WTC11 (cell line): ENCODE measurements around the gene TFPI2. TPM values are rescaled to one million over a fixed set of nuclear protein-coding genes. Genes with fewer than 3 reads are reported as not detected.

Source experiments
- ATAC-seq: fragments of 200-7000 bp; cut with Tn5 transposase; 2 replicates; pipeline ENCODE4 v1.10.0; 2021; ENCODE audit warnings: mild to moderate bottlenecking, moderate library complexity
- CTCF ChIA-PET: fragments of 300-600 bp; sonication (Branson Sonifier 250); formaldehyde crosslinking; loops from one replicate; lab custom pipeline; 2021; ENCODE audit warnings: antibody characterized with exemption; lab: Charles Lee
- POLR2A ChIA-PET: fragments of 350-600 bp; sonication (Branson Sonifier 250); formaldehyde crosslinking; loops from one replicate; lab custom pipeline; 2021; ENCODE audit warnings: antibody characterized with exemption; lab: Charles Lee
- DNase-seq: peaks from one replicate; pipeline ENCODE4 v3.0.0; 2021; ENCODE audit warnings: low spot score
- H3K27ac Mint-ChIP-seq: 2 replicates; pipeline ENCODE4 v1.8.0; 2021; ENCODE audit warnings: mixed read lengths
- H3K27me3 Mint-ChIP-seq: 2 replicates; pipeline ENCODE4 v1.8.0; 2021; ENCODE audit warnings: low read depth, mild to moderate bottlenecking, moderate library complexity, mixed read lengths
- H3K36me3 Mint-ChIP-seq: 2 replicates; pipeline ENCODE4 v1.8.0; 2021; ENCODE audit warnings: mixed read lengths
- H3K4me1 Mint-ChIP-seq: 2 replicates; pipeline ENCODE4 v1.8.0; 2022; ENCODE audit warnings: mixed read lengths
- H3K4me3 Mint-ChIP-seq: 2 replicates; pipeline ENCODE4 v1.8.0; 2021; ENCODE audit warnings: mild to moderate bottlenecking, moderate library complexity, mixed read lengths
- H3K9me3 Mint-ChIP-seq: 2 replicates; pipeline ENCODE4 v1.8.0; 2021; ENCODE audit warnings: mixed read lengths
- ATF2 ChIP-seq: sonication (generic); formaldehyde crosslinking; IDR thresholded peaks from 2 replicates; pipeline ENCODE4 v1.8.1; 2022; ENCODE audit warnings: low read depth, missing genetic modification reagents, borderline replicate concordance
- CBFB ChIP-seq: sonication (generic); formaldehyde crosslinking; IDR thresholded peaks from 2 replicates; pipeline ENCODE4 v1.8.1; 2022; ENCODE audit warnings: mild to moderate bottlenecking, low read depth, missing genetic modification reagents
- KAT7 ChIP-seq: sonication (generic); formaldehyde crosslinking; IDR thresholded peaks from 2 replicates; pipeline ENCODE4 v1.8.1; 2023; ENCODE audit warnings: missing genetic modification reagents, mild to moderate bottlenecking, borderline replicate concordance
- NFE2L1 ChIP-seq: sonication (generic); formaldehyde crosslinking; IDR thresholded peaks from 2 replicates; pipeline ENCODE4 v1.8.1; 2023; ENCODE audit warnings: missing genetic modification reagents
- RELA ChIP-seq: sonication (generic); formaldehyde crosslinking; IDR thresholded peaks from 2 replicates; pipeline ENCODE4 v1.8.1; 2022; ENCODE audit warnings: missing genetic modification reagents, mild to moderate bottlenecking, borderline replicate concordance
- SOX15 ChIP-seq: fragments of 250-450 bp; sonication (Bioruptor Pico); IDR thresholded peaks from 2 replicates; pipeline ENCODE4 v1.9.0; 2021; ENCODE audit warnings: mild to moderate bottlenecking
- TEAD4 ChIP-seq: sonication (generic); formaldehyde crosslinking; IDR thresholded peaks from 2 replicates; pipeline ENCODE4 v1.8.0; 2022; ENCODE audit warnings: mild to moderate bottlenecking, missing genetic modification reagents
- USF2 ChIP-seq: sonication (generic); formaldehyde crosslinking; IDR thresholded peaks from 2 replicates; pipeline ENCODE4 v1.8.1; 2023; ENCODE audit warnings: mild to moderate bottlenecking, missing genetic modification reagents, moderate library complexity
- ZNF121 ChIP-seq: sonication (generic); formaldehyde crosslinking; IDR thresholded peaks from 2 replicates; pipeline ENCODE4 v1.8.0; 2023; ENCODE audit warnings: missing genetic modification reagents
- ZNF232 ChIP-seq: sonication (generic); formaldehyde crosslinking; IDR thresholded peaks from 2 replicates; pipeline ENCODE4 v1.8.0; 2022; ENCODE audit warnings: mild to moderate bottlenecking, missing genetic modification reagents
- ZNF416 ChIP-seq: fragments of 250-450 bp; sonication (Bioruptor Pico); IDR thresholded peaks from 2 replicates; pipeline ENCODE4 v1.9.0; 2021; ENCODE audit warnings: mild to moderate bottlenecking, inconsistent platforms
- ZNF532 ChIP-seq: fragments of 250-450 bp; sonication (Bioruptor Pico); IDR thresholded peaks from 2 replicates; pipeline ENCODE4 v1.9.0; 2021; ENCODE audit warnings: mild to moderate bottlenecking, borderline replicate concordance
- total RNA-seq: library from RNA; stranded (reverse); gene quantifications from 3 replicates; pipeline ENCODE4 v1.2.3, GENCODE V29; 2021
- TF ChIP-seq, protein P1 (sequence below): fragments of 250-450 bp; sonication (Bioruptor Pico); IDR thresholded peaks from 2 replicates; pipeline ENCODE4 v2.1.2; 2022; ENCODE audit warnings: mild to moderate bottlenecking, moderate library complexity
- TF ChIP-seq, protein P2 (sequence below): fragments of 250-450 bp; sonication (Bioruptor Pico); IDR thresholded peaks from 2 replicates; pipeline ENCODE4 v1.9.0; 2021; ENCODE audit warnings: moderate library complexity, mild to moderate bottlenecking, inconsistent platforms, borderline replicate concordance
- TF ChIP-seq, protein P3 (sequence below): sonication (generic); formaldehyde crosslinking; IDR thresholded peaks from 2 replicates; pipeline ENCODE4 v1.8.0; 2022; ENCODE audit warnings: mild to moderate bottlenecking, missing genetic modification reagents
- TF ChIP-seq, protein P4 (sequence below): sonication (generic); formaldehyde crosslinking; IDR thresholded peaks from 2 replicates; pipeline ENCODE4 v1.8.0; 2023; ENCODE audit warnings: missing genetic modification reagents, mild to moderate bottlenecking, borderline replicate concordance

TFPI2 gene
- total RNA-seq, 1 experiment from 2014 or later, result 10.4 TPM

- H3K27ac Mint-ChIP-seq, result no peak overlapping the region
- no peaks in the 10 kb centered on the region for H3K36me3 Mint-ChIP-seq
- 0 out of 2 replicates have a peak, but pooled peaks cover 4% of the 10 kb centered on the region for H3K9me3 Mint-ChIP-seq
- TF ChIP-seq, protein P1, sequence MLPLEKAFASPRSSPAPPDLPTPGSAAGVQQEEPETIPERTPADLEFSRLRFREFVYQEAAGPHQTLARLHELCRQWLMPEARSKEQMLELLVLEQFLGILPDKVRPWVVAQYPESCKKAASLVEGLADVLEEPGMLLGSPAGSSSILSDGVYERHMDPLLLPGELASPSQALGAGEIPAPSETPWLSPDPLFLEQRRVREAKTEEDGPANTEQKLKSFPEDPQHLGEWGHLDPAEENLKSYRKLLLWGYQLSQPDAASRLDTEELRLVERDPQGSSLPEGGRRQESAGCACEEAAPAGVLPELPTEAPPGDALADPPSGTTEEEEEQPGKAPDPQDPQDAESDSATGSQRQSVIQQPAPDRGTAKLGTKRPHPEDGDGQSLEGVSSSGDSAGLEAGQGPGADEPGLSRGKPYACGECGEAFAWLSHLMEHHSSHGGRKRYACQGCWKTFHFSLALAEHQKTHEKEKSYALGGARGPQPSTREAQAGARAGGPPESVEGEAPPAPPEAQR (CRISPR knock-in tag), result no peak
- no peak for TF ChIP-seq RELA (CRISPR knock-in tag)
- TF ChIP-seq, protein P2, sequence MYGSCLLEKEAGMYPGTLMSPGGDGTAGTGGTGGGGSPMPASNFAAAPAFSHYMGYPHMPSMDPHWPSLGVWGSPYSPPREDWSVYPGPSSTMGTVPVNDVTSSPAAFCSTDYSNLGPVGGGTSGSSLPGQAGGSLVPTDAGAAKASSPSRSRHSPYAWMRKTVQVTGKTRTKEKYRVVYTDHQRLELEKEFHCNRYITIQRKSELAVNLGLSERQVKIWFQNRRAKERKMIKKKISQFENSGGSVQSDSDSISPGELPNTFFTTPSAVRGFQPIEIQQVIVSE, result no peak
- TF ChIP-seq ZNF416 (CRISPR knock-in tag), result no peak
- TF ChIP-seq TEAD4 (CRISPR knock-in tag), result no peak
- TF ChIP-seq, protein P3, sequence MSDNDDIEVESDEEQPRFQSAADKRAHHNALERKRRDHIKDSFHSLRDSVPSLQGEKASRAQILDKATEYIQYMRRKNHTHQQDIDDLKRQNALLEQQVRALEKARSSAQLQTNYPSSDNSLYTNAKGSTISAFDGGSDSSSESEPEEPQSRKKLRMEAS (CRISPR knock-in tag), result no peak
- no peak for TF ChIP-seq NFE2L1 (CRISPR knock-in tag)
- no peak for TF ChIP-seq ZNF232
- TF ChIP-seq CBFB (CRISPR knock-in tag), result no peak
- TF ChIP-seq ATF2 (CRISPR knock-in tag), result no peak
- TF ChIP-seq, protein P4, sequence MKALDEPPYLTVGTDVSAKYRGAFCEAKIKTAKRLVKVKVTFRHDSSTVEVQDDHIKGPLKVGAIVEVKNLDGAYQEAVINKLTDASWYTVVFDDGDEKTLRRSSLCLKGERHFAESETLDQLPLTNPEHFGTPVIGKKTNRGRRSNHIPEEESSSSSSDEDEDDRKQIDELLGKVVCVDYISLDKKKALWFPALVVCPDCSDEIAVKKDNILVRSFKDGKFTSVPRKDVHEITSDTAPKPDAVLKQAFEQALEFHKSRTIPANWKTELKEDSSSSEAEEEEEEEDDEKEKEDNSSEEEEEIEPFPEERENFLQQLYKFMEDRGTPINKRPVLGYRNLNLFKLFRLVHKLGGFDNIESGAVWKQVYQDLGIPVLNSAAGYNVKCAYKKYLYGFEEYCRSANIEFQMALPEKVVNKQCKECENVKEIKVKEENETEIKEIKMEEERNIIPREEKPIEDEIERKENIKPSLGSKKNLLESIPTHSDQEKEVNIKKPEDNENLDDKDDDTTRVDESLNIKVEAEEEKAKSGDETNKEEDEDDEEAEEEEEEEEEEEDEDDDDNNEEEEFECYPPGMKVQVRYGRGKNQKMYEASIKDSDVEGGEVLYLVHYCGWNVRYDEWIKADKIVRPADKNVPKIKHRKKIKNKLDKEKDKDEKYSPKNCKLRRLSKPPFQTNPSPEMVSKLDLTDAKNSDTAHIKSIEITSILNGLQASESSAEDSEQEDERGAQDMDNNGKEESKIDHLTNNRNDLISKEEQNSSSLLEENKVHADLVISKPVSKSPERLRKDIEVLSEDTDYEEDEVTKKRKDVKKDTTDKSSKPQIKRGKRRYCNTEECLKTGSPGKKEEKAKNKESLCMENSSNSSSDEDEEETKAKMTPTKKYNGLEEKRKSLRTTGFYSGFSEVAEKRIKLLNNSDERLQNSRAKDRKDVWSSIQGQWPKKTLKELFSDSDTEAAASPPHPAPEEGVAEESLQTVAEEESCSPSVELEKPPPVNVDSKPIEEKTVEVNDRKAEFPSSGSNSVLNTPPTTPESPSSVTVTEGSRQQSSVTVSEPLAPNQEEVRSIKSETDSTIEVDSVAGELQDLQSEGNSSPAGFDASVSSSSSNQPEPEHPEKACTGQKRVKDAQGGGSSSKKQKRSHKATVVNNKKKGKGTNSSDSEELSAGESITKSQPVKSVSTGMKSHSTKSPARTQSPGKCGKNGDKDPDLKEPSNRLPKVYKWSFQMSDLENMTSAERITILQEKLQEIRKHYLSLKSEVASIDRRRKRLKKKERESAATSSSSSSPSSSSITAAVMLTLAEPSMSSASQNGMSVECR (CRISPR knock-in tag), result no peak
- TF ChIP-seq USF2 (CRISPR knock-in tag), result no peak
- no peak for TF ChIP-seq KAT7
- TF ChIP-seq ZNF121 (CRISPR knock-in tag), result no peak
- no peak for TF ChIP-seq ZNF532 (CRISPR knock-in tag)
- TF ChIP-seq SOX15 (CRISPR knock-in tag), result no peak
- ATAC-seq (no peak), DNase-seq (no peak)
- H3K4me3 Mint-ChIP-seq, result no peak overlapping the region
- H3K27me3 Mint-ChIP-seq, result no peaks in the 10 kb centered on the region
- H3K4me1 Mint-ChIP-seq, result no peaks in the 10 kb centered on the region
- ChIA-PET CTCF (no interaction called here), POLR2A (no interaction called here)
Observed at GRCh38 chr7:93861325-93861949, 29.1 kb downstream of the TFPI2 start.
